Prostate gland (tissue), 2 donors: ENCODE data around the gene CYP17A1. TPM values are rescaled to one million over a fixed set of nuclear protein-coding genes. Genes with fewer than 3 reads are reported as not detected.

Source experiments
- DNase-seq: peaks from one replicate; pipeline ENCODE4 v3.0.0-alpha.2; 2019; ENCODE audit warnings: low spot score
- H3K27ac ChIP-seq, 2 donors: fragments of 200-600 bp; sonication (generic); 2 replicates each; pipeline ENCODE4 v1.5.1; 2017 to 2019
- H3K27me3 ChIP-seq: fragments of 200-600 bp; sonication (generic); replicated peaks from 2 replicates; pipeline ENCODE4 v1.5.1; 2019; ENCODE audit not compliant: insufficient read depth
- H3K36me3 ChIP-seq, 2 donors: fragments of 200-600 bp; sonication (generic); 1 replicate in 1 of 2; 2 replicates in 1 of 2; pipeline versions ENCODE4 v1.5.1 to v1.8.1; 2017 to 2019
- H3K4me1 ChIP-seq: fragments of 200-600 bp; sonication (generic); replicated peaks from 2 replicates; pipeline ENCODE4 v1.5.1; 2019
- H3K4me3 ChIP-seq, 2 donors: fragments of 200-600 bp; sonication (generic); 2 replicates each; pipeline ENCODE4 v1.5.1; 2017 to 2019
- H3K9me3 ChIP-seq: fragments of 200-600 bp; sonication (generic); 2 replicates; pipeline ENCODE4 v1.5.1; 2017
- POLR2A ChIP-seq: fragments of 450-650 bp; IDR thresholded peaks from one replicate; pipeline ENCODE4 v1.6.1; 2016; ENCODE audit warnings: antibody characterized with exemption, mild to moderate bottlenecking
- POLR2AphosphoS5 ChIP-seq: sonication (generic); formaldehyde crosslinking; IDR thresholded peaks from one replicate; pipeline ENCODE4 v1.6.1; 2017; ENCODE audit warnings: antibody characterized with exemption
- WGBS: methylation state at CpG from one replicate; pipeline ENCODE4 v1.1.5; 2018; 5-methylcytosine and 5-hydroxymethylcytosine counted together
- intact Hi-C: fragments of 100-400 bp; cut with DNase I; formaldehyde crosslinking; loops from one replicate; pipeline ENCODE4 v1.14.2; 2022
- small RNA-seq, 2 donors: library from RNA; depleted of rRNA; stranded (forward); fragments of <200 nt; gene quantifications; one replicate each; pipeline ENCODE3, GENCODE V24; 2016
- total RNA-seq, 2 donors: library from RNA; depleted of rRNA; stranded (reverse); fragments of >200 nt; gene quantifications; one replicate each; pipeline ENCODE4 v1.1.0, GENCODE V29; 2016
- TF ChIP-seq, protein P1 (sequence below), 4 experiments: fragments of 200-600 bp in 2 of 4; fragments of 450-650 bp in 2 of 4; sonication (generic) in 2 of 4; IDR thresholded peaks; 1 replicate in 3 of 4; 2 replicates in 1 of 4; pipeline ENCODE4 v1.5.1; 2016 to 2019; ENCODE audit warnings: antibody characterized with exemption in 4 of 4, mild to moderate bottlenecking in 2 of 4, moderate library complexity in 2 of 4

CYP17A1 gene
- total RNA-seq, 2 donors from 2014 or later = 12.8 TPM; not detected in 1

DNA sequence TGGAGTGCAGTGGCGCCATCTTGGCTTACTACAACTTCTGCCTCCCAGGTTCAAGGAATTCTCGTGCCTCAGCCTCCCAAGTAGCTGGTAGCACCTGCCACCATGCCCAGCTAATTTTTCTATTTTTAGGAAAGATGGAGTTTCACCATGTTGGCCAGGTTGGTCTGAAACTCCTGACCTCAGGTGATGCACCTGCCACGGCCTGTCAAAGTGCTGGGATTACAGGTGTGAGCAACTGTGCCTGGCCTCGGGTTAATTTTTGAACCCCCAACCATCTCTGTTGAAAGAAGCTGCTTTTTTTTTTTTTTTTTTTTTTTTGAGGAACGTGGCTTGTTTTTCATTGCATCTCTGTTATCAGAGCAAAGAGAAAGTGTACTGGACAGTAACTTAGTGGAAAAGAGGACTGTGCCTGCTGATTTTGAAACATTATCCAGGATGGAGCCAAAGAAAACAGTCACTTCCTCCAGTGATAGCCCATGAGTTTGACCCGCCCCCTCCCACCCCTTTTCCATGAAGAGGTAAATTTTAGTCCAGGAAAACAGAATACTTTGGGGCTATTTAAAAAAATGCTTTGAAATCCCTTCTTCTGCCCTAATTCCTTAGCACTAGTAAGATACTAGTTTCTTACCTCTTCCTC is 55.2 kb downstream of the CYP17A1 start:
- DNase-seq = no peak
- intact Hi-C loops = no loop called here
- Histone ChIP-seq H3K36me3 (no peaks in the 10 kb centered on the region), H3K27ac (peak overlapping the region; percentile 92 to 95), H3K4me1 (peaks cover 44% of the 10 kb centered on the region), H3K9me3 (no peaks in the 10 kb centered on the region), H3K27me3 (no peaks in the 10 kb centered on the region), H3K4me3 (peak overlapping the region in 1 of 2 donors; percentile 20)
- peak; percentile 23 for TF ChIP-seq POLR2AphosphoS5
- no peak for TF ChIP-seq POLR2A
- TF ChIP-seq, protein P1, sequence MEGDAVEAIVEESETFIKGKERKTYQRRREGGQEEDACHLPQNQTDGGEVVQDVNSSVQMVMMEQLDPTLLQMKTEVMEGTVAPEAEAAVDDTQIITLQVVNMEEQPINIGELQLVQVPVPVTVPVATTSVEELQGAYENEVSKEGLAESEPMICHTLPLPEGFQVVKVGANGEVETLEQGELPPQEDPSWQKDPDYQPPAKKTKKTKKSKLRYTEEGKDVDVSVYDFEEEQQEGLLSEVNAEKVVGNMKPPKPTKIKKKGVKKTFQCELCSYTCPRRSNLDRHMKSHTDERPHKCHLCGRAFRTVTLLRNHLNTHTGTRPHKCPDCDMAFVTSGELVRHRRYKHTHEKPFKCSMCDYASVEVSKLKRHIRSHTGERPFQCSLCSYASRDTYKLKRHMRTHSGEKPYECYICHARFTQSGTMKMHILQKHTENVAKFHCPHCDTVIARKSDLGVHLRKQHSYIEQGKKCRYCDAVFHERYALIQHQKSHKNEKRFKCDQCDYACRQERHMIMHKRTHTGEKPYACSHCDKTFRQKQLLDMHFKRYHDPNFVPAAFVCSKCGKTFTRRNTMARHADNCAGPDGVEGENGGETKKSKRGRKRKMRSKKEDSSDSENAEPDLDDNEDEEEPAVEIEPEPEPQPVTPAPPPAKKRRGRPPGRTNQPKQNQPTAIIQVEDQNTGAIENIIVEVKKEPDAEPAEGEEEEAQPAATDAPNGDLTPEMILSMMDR (IDR thresholded peaks at IDR 0.05) = no peak
- 54% methylated on average over 6 of the region's 6 CpGs for WGBS

DNA sequence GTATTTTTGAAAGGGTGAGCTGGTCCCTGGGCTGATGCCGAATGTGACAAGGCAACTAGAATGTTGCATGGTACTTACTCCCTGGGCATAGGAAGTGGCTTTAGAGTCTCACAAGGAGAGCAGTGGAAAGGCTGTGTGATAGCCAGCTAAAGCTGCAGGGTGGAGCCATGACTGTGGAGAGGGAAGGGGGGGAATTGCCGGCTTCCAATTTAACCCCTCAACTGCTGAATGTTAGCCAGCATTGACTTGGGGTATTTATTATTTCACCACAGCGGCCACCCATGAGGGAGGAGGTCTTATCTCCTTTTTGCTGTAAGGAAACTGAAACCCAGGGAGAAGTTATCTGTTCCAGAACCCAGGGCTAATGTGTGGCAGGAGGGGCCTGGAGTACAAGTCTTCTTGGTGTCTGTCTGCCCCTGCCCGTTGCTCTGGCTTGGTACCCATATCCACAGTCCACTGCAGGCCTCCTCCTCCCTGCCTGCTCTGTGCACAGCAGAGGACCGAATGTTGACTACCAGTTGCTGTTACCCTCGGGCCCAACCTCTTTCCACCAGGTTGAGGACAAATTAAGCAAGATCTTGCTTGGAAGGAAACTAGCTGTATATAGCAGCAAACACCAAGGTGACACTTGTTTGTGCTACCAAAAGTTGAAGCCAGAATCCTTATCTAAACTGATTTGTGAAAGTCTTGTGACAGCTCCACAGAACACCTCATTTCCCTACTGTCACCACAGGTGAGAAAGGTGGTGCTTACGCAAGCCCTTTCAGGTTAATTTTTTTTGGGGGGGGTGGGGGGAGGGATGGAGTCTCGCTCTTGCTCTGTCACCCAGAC is 55.9 kb downstream of the CYP17A1 start:
- Histone ChIP-seq H3K36me3 (no peaks in the 10 kb centered on the region), H3K27me3 (no peaks in the 10 kb centered on the region), H3K9me3 (no peaks in the 10 kb centered on the region), H3K4me3 (no peak overlapping the region), H3K4me1 (peaks cover 49% of the 10 kb centered on the region), H3K27ac (peak overlapping the region; percentile 92 to 95)
- intact Hi-C loops = no loop called here
- no peak for DNase-seq
- WGBS = 54% methylated on average over 8 of the region's 8 CpGs
- TF ChIP-seq, protein P1 (IDR thresholded peaks at IDR 0.05) = no peak
- TF ChIP-seq POLR2AphosphoS5 (no peak), POLR2A (no peak)

Small RNA genes lying within 50 kb of the gene (small RNA-seq; reads per million reads assigned to genes)
- gene AS3MT (0 reads per million in 2 donors), gene RF00026 (0 reads per million in 2 donors), gene RNU6-1231P (0 reads per million in 2 donors)

Other genes starting within 250 kb of the CYP17A1 start
- gene TRIM8, start 192.9 kb downstream of the CYP17A1 start, total RNA-seq = 100 to 1,000 TPM; 148 to 222 TPM
- 1 to 10 TPM; 8.0 to 8.5 TPM for gene ARL3, start 123.0 kb downstream of the CYP17A1 start, total RNA-seq
- gene SFXN2, start 122.8 kb downstream of the CYP17A1 start, total RNA-seq = 10 to 100 TPM; 16.4 to 26.6 TPM
- gene WBP1L, start 93.5 kb downstream of the CYP17A1 start, total RNA-seq = 100 to 1,000 TPM; 136 to 168 TPM
- 10 to 100 TPM; 39.0 to 49.4 TPM for gene BORCS7, start 16.8 kb upstream of the CYP17A1 start, total RNA-seq
- 10 to 100 TPM in 1 of 2 donors, 1 to 10 TPM in 1; 8.4 to 17.4 TPM for gene AS3MT, start 32.1 kb upstream of the CYP17A1 start, total RNA-seq
- 10 to 100 TPM; 13.4 to 18.9 TPM for gene CNNM2, start 80.9 kb upstream of the CYP17A1 start, total RNA-seq